ENCODE data around the gene BCDIN3D.

Gene BCDIN3D

GRCh38 chr12:49803693-49804450 lies 39.0 kb downstream of the BCDIN3D start:
- no peak overlapping the region for H3K4me3 ChIP-seq (ENCODE audit: low read length)
- no peak for DNase-seq (ENCODE audit: low read depth)

GRCh38 chr12:49801141-49802063 lies 41.5 kb downstream of the BCDIN3D start:
- no peak for TF ChIP-seq CTCF (IDR thresholded peaks at IDR 0.05; ENCODE audit: insufficient read depth, low read depth, low read length, missing control alignments)
- no peak overlapping the region for H3K4me3 ChIP-seq (ENCODE audit: low read length)
- DNase-seq (ENCODE audit: low read depth), result no peak

More at GRCh38 chr12:49803693-49804450, 39.0 kb downstream of the BCDIN3D start:
- TF ChIP-seq CTCF (IDR thresholded peaks at IDR 0.05; ENCODE audit: insufficient read depth, low read depth, low read length, missing control alignments), result no peak

- H3K4me3 ChIP-seq (ENCODE audit: low read length), result no peak overlapping the region
- no peak for DNase-seq (ENCODE audit: low read depth)
- no peak for TF ChIP-seq CTCF (IDR thresholded peaks at IDR 0.05; ENCODE audit: insufficient read depth, low read depth, low read length, missing control alignments)
Measured at GRCh38 chr12:49800421-49801140, 42.3 kb downstream of the BCDIN3D start.

- no peak for DNase-seq (ENCODE audit: low read depth)
- TF ChIP-seq CTCF (IDR thresholded peaks at IDR 0.05; ENCODE audit: insufficient read depth, low read depth, low read length, missing control alignments), result no peak
- H3K4me3 ChIP-seq (ENCODE audit: low read length), result no peak overlapping the region
Measured at GRCh38 chr12:49798934-49799333, 44.0 kb downstream of the BCDIN3D start.

- no peak overlapping the region for H3K4me3 ChIP-seq (ENCODE audit: low read length)
- no peak for DNase-seq (ENCODE audit: low read depth)
- no peak for TF ChIP-seq CTCF (IDR thresholded peaks at IDR 0.05; ENCODE audit: insufficient read depth, low read depth, low read length, missing control alignments)
Measured at GRCh38 chr12:49798248-49798647, 44.7 kb downstream of the BCDIN3D start.

GRCh38 chr12:49797449-49797776 lies 45.5 kb downstream of the BCDIN3D start:
- no peak for TF ChIP-seq CTCF (IDR thresholded peaks at IDR 0.05; ENCODE audit: insufficient read depth, low read depth, low read length, missing control alignments)
- H3K4me3 ChIP-seq (ENCODE audit: low read length), result no peak overlapping the region
- no peak for DNase-seq (ENCODE audit: low read depth)
